Activated CD8-positive, alpha-beta memory T cell treated with anti-CD3 and anti-CD28 coated beads, Interleukin-2, amount 50 U/mL, for 1 hour (primary cell): ENCODE measurements around the gene CEP128.
"Not testable (repeated sequence)": the region's sequence is repeated elsewhere in the genome, so short reads cannot be mapped to it uniquely, and the experiment has no call there.

Source experiments
- DNase-seq: peaks from one replicate; pipeline ENCODE4 v3.0.0-alpha.2; 2020; ENCODE audit errors: extremely low read depth

CEP128 gene

GRCh38 chr14:80953211-80953610, 11.7 kb upstream of the CEP128 start:
- not testable (repeated sequence) for DNase-seq

- no peak for DNase-seq
Measured at GRCh38 chr14:80951491-80951890, 10.0 kb upstream of the CEP128 start.

- no peak for DNase-seq
Measured at GRCh38 chr14:80948291-80948690, 6.8 kb upstream of the CEP128 start.

GRCh38 chr14:80946797-80947196, 5.3 kb upstream of the CEP128 start:
- DNase-seq = no peak

GRCh38 chr14:80946187-80946586, 4.6 kb upstream of the CEP128 start:
- no peak for DNase-seq

GRCh38 chr14:80944861-80945617, 3.5 kb upstream of the CEP128 start:
- DNase-seq = no peak

- no peak for DNase-seq
Measured at GRCh38 chr14:80942191-80942600, 658 bp upstream of the CEP128 start.

- DNase-seq = no peak
Measured at GRCh38 chr14:80940146-80940545, 1.4 kb downstream of the CEP128 start.

GRCh38 chr14:80933686-80934085, 7.9 kb downstream of the CEP128 start:
- no peak for DNase-seq

GRCh38 chr14:80933282-80933681, 8.3 kb downstream of the CEP128 start:
- no peak for DNase-seq

- no peak for DNase-seq
Measured at GRCh38 chr14:80930836-80931389, 10.6 kb downstream of the CEP128 start.

- no peak for DNase-seq
Measured at GRCh38 chr14:80930095-80930494, 11.4 kb downstream of the CEP128 start.

GRCh38 chr14:80927083-80927989, 14.2 kb downstream of the CEP128 start:
- no peak for DNase-seq

- DNase-seq = no peak
Measured at GRCh38 chr14:80926397-80927082, 15.0 kb downstream of the CEP128 start.

- no peak for DNase-seq
Measured at GRCh38 chr14:80924365-80925103, 17.0 kb downstream of the CEP128 start.

- no peak for DNase-seq
Measured at GRCh38 chr14:80923368-80923767, 18.2 kb downstream of the CEP128 start.

- DNase-seq = no peak
Measured at GRCh38 chr14:80919622-80920021, 21.9 kb downstream of the CEP128 start.

GRCh38 chr14:80912013-80912412, 29.5 kb downstream of the CEP128 start:
- not testable (repeated sequence) for DNase-seq

- no peak for DNase-seq
Measured at GRCh38 chr14:80906946-80907345, 34.6 kb downstream of the CEP128 start.

- DNase-seq = no peak
Measured at GRCh38 chr14:80906336-80906735, 35.2 kb downstream of the CEP128 start.

- DNase-seq = no peak
Measured at GRCh38 chr14:80902608-80903007, 38.9 kb downstream of the CEP128 start.
